ENCODE data around the gene CEP41. TPM values are rescaled to one million over a fixed set of nuclear protein-coding genes. Genes with fewer than 3 reads are reported as not detected.
A peak's percentile ranks its signal among the peaks of the same experiment; 100 is the strongest.

Gene CEP41
- total RNA-seq, 1 donor, result 12.5 TPM

GRCh38 chr7:130433301-130433700 is 7.5 kb downstream of the CEP41 start:
- DNase-seq (ENCODE audit: low read depth), result peak; percentile 89
- TF ChIP-seq CTCF (IDR thresholded peaks at IDR 0.05; ENCODE audit: insufficient read depth, low read depth, low read length), result no peak
- no peak overlapping the region for H3K4me3 ChIP-seq (ENCODE audit: low read depth, low read length)

- no peak overlapping the region for H3K4me3 ChIP-seq (ENCODE audit: low read depth, low read length)
- DNase-seq (ENCODE audit: low read depth), result no peak
- no peak for TF ChIP-seq CTCF (IDR thresholded peaks at IDR 0.05; ENCODE audit: insufficient read depth, low read depth, low read length)
Measured at GRCh38 chr7:130432886-130433285, 7.9 kb downstream of the CEP41 start.

- DNase-seq (ENCODE audit: low read depth), result peak; percentile 96
- peak overlapping the region; percentile 51 for H3K4me3 ChIP-seq (ENCODE audit: low read depth, low read length)
- TF ChIP-seq CTCF (IDR thresholded peaks at IDR 0.05; ENCODE audit: insufficient read depth, low read depth, low read length), result no peak
Measured at GRCh38 chr7:130430841-130431666, 9.8 kb downstream of the CEP41 start.

GRCh38 chr7:130430115-130430514 is 10.7 kb downstream of the CEP41 start:
- TF ChIP-seq CTCF (IDR thresholded peaks at IDR 0.05; ENCODE audit: insufficient read depth, low read depth, low read length), result no peak
- peak overlapping the region; percentile 51 for H3K4me3 ChIP-seq (ENCODE audit: low read depth, low read length)
- DNase-seq (ENCODE audit: low read depth), result no peak

GRCh38 chr7:130429019-130429418 is 11.8 kb downstream of the CEP41 start:
- DNase-seq (ENCODE audit: low read depth), result no peak
- TF ChIP-seq CTCF (IDR thresholded peaks at IDR 0.05; ENCODE audit: insufficient read depth, low read depth, low read length), result no peak
- no peak overlapping the region for H3K4me3 ChIP-seq (ENCODE audit: low read depth, low read length)

- DNase-seq (ENCODE audit: low read depth), result no peak
- TF ChIP-seq CTCF (IDR thresholded peaks at IDR 0.05; ENCODE audit: insufficient read depth, low read depth, low read length), result no peak
- no peak overlapping the region for H3K4me3 ChIP-seq (ENCODE audit: low read depth, low read length)
Measured at GRCh38 chr7:130426564-130426963, 14.3 kb downstream of the CEP41 start.

GRCh38 chr7:130425796-130426195 is 15.0 kb downstream of the CEP41 start:
- no peak overlapping the region for H3K4me3 ChIP-seq (ENCODE audit: low read depth, low read length)
- no peak for TF ChIP-seq CTCF (IDR thresholded peaks at IDR 0.05; ENCODE audit: insufficient read depth, low read depth, low read length)
- no peak for DNase-seq (ENCODE audit: low read depth)

All from fibroblast of villous mesenchyme (primary cell).